D721Med (cell line): ENCODE data around the gene SCOC.
A peak's percentile ranks its signal among the peaks of the same experiment; 100 is the strongest.

Experiments used
- DNase-seq: peaks from one replicate; pipeline ENCODE4 v3.0.0; 2011; ENCODE audit warnings: low spot score; ENCODE audit not compliant: insufficient read length
- FAIRE-seq: peaks from 2 replicates; lab custom pipeline; 2011; peaks lifted over from hg19 to GRCh38; lab: Jason Lieb, UNC
- TF ChIP-seq, protein P1 (sequence below): IDR thresholded peaks from 2 replicates; pipeline ENCODE4 v1.5.1; 2012; ENCODE audit warnings: mild to moderate bottlenecking, control low read depth; ENCODE audit not compliant: insufficient read depth; ENCODE audit errors: missing control alignments

Gene SCOC

DNA sequence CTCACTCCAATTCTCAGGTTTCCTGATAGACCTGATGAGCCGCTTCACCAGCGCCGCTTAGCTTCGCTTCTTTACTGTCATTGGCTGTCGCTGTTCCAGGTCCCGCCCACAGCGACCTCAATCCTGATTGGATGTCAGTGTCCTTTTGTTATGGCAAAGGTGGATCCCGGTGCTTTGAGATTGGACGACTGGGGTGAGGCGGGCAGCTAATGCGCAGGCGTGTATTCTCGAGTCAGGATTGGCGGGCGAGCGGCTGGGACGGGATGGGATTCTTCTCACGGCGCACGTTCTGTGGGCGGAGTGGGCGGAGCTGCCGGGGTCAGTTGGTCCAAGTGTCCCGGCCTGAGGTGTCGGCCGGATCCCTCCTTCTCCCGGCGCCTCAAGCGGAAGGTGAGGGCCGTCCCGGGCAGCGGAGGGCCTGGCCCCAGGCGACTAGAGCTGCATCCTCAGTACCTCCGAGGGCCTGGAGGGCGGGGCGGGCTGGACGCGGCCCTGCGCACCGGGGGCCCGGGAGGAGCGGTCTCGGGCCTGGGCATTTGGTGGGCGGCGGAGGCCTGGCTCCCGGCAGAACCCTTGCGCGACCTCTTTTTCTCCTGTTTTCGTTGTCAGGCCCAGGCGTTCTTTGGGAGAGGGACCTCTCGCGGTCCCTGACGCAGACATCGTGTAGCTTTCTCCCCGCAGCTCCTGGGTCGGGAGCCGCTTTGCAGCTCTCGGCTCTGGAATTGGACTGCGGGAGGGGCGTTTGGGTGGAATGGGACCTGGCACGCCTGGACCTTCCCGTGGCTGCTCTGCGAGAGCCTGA lies at the start of gene SCOC:
Gene SCOC (plus strand): TSS at position 319 of the 802 bp plus-strand sequence. CDS start 5,525 bp downstream, outside the sequence.
- TF ChIP-seq, protein P1, sequence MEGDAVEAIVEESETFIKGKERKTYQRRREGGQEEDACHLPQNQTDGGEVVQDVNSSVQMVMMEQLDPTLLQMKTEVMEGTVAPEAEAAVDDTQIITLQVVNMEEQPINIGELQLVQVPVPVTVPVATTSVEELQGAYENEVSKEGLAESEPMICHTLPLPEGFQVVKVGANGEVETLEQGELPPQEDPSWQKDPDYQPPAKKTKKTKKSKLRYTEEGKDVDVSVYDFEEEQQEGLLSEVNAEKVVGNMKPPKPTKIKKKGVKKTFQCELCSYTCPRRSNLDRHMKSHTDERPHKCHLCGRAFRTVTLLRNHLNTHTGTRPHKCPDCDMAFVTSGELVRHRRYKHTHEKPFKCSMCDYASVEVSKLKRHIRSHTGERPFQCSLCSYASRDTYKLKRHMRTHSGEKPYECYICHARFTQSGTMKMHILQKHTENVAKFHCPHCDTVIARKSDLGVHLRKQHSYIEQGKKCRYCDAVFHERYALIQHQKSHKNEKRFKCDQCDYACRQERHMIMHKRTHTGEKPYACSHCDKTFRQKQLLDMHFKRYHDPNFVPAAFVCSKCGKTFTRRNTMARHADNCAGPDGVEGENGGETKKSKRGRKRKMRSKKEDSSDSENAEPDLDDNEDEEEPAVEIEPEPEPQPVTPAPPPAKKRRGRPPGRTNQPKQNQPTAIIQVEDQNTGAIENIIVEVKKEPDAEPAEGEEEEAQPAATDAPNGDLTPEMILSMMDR = no peak
- peak; percentile 65 for DNase-seq
- peak; percentile 51 for FAIRE-seq

DNA sequence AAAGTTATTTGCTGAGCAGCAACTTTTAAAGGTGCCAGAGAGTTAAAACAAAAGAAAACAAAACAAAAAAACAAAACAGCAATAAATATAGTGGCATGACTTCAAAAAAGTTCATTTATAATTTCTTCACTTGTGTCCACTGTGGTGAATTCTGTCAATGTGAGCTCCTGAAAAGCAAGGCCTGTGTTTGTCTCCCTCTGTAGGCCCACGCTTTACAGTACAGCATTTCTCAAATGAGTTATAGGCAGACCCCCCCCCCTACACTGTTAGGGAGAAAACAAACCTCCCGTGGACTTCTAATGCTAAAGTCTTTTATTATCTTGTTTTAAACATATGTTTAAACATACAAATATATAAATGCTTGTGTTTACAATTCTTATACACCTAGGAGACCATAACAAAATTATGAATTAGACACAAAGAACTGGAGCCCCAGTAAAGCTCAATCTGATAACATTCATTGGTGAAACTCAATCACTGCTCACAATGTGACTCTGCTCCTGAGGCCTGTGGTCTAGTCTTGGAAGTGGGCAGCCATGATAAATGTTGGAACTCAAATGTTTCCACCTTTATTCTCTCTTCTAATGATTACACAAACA lies 47.0 kb upstream of the SCOC start:
- FAIRE-seq (peak; percentile 32), DNase-seq (peak; percentile 29)
- TF ChIP-seq, protein P1 = peak; percentile 62

DNA sequence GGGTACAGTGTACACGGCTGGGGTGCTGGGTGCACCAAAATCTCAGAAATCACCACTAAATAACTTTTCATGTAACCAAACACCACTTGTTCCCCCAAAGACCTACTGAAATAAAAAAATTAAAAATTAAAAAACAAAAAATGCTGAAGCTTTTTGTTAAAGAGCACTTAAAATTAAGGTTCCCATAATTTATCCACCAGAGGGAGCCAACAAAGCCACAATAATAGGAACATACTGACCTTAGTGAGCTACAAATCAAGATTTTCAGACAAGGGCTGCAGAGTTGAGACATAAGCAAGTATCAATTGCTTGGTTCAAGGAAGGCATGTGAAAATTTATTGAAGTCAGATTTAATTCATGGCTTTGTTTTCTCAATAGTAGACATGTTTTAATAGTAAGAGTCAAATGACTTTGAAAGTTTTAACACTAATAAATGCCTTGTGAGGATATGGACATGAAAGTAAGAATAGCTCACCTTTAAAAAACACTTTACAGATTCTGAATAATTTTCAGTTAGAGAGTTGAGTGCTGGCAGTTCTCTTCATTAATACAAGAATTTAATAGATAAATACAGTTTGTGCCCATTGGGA lies 43.0 kb upstream of the SCOC start:
- FAIRE-seq (no peak), DNase-seq (no peak)
- TF ChIP-seq, protein P1 = peak; percentile 47

DNA sequence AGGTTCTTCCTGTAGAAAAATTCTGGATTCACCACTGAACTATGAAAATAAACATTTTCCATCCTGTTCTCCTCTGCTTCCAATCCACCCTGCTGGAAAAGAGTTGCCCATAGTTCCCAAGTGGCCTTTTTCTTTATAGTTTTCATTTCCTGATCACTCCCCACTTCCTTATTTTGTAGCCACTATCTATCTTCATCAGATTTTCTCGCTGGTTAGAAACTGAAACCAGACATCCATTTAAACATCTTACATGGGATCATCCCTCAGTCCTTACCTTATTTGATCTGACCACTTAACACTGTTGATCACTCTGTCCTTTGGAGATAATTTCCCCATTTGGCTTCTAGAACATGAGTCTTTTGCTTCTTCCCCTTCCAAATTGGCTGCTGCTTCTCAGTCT lies 42.2 kb upstream of the SCOC start:
- no peak for DNase-seq
- TF ChIP-seq, protein P1 = no peak
- FAIRE-seq = no peak

DNA sequence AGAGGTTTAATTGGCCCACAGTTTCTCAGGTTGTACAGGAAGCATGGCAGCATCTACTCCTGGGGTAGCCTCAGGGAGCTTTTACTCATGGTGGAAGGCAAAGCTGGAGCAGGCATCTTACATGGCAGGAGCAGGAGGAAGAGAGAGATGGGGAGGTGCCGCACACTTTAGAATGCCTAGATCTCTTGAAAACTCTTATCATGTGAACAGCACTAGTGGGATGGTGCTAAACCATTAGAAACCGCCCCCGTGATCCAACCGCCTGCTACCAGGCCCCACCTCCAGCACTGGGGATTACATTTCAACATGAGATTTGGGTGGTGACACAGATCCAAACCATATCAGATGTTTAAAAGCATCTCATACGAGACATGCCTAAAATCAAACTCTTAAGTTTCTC lies 41.6 kb upstream of the SCOC start:
- DNase-seq (no peak), FAIRE-seq (no peak)
- TF ChIP-seq, protein P1 = no peak

DNA sequence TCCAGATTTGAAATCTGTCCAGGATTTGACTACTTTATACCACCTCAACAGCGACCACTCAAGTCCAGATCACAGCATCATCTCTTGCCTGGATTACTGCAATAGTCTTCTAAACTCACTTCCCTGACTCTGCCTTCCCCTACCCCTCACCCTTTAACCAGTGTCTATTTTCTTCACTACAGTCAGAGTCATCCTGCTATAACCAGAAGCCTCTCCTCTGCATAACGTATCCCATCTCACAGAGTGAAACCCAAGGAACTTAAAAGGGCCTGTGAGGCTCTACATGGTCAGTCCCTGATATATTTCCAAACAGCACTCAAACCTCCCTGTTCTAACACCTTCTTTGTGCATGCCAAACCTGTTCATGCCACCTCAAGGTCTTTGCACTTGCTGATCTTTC lies 40.7 kb upstream of the SCOC start:
- DNase-seq = no peak
- TF ChIP-seq, protein P1 = no peak
- FAIRE-seq = no peak
